Omental fat pad (tissue), 4 donors: ENCODE results near the gene TEC. TPM values are rescaled to one million over a fixed set of nuclear protein-coding genes. Genes with fewer than 3 reads are reported as not detected.

ENCODE experiments used
- ATAC-seq: fragments of 150-250 bp; one replicate; pipeline ENCODE4 v1.9.1; 2016; ENCODE audit warnings: mild to moderate bottlenecking, moderate library complexity; ENCODE audit not compliant: low FRiP score
- DNase-seq: peaks from one replicate; pipeline ENCODE4 v3.0.0-alpha.2; 2019; ENCODE audit warnings: low spot score
- total RNA-seq, 4 donors: library from RNA; depleted of rRNA; stranded (reverse); fragments of >200 nt; gene quantifications; one replicate each; pipeline ENCODE4 v1.1.0, GENCODE V29; 2016
- TF ChIP-seq, protein P1 (sequence below), 3 donors: fragments of 450-650 bp; IDR thresholded peaks; one replicate each; pipeline ENCODE4 v1.5.1; 2016 to 2017; ENCODE audit warnings: antibody characterized with exemption in 3 of 3, mild to moderate bottlenecking in 3 of 3, moderate library complexity in 2 of 3

Gene TEC
- total RNA-seq, 4 donors from 2014 or later = 2.6 to 4.8 (median 3.9) TPM

DNA sequence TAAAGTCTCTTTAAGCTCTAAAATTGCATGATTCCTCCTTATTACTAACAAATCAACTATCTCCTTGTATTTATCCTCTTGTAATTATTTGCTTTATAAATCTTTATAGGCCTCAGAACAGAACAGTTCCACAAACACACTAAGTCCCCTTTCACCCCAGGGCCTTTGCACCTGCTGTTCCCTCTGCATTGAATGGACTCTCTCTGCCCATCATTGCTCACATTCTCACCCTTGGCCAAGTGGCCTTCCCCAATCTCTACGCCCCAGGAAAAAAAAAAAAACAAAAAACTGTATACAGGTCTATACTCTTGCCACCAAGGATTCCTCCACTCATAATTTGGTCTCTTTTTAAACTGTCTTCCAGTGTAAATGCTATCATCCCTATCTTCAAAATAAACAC is 53.7 kb downstream of the TEC start:
- DNase-seq (no peak), ATAC-seq (no peak)
- TF ChIP-seq, protein P1, sequence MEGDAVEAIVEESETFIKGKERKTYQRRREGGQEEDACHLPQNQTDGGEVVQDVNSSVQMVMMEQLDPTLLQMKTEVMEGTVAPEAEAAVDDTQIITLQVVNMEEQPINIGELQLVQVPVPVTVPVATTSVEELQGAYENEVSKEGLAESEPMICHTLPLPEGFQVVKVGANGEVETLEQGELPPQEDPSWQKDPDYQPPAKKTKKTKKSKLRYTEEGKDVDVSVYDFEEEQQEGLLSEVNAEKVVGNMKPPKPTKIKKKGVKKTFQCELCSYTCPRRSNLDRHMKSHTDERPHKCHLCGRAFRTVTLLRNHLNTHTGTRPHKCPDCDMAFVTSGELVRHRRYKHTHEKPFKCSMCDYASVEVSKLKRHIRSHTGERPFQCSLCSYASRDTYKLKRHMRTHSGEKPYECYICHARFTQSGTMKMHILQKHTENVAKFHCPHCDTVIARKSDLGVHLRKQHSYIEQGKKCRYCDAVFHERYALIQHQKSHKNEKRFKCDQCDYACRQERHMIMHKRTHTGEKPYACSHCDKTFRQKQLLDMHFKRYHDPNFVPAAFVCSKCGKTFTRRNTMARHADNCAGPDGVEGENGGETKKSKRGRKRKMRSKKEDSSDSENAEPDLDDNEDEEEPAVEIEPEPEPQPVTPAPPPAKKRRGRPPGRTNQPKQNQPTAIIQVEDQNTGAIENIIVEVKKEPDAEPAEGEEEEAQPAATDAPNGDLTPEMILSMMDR (IDR thresholded peaks at IDR 0.05) = no peak

DNA sequence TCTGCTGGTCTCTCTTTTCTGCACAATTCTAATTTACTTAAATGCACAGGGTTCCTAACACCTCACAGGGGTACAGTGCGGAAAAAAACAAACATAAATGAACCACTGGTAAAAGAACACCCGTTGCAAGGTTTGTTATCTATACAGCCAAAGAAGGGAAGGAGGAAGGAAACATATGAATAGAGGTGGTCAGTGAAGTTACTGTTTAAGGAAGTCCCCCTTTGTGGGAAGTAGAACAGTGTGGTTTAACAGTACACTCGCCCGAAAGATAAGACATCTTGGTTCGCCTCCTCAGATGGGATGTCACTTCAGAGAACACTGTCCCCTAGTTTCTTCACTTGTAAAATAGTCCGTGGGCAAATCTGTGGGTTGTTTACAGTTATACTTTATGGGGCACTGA is 57.5 kb downstream of the TEC start:
- ATAC-seq (no peak), DNase-seq (no peak)
- TF ChIP-seq, protein P1 (IDR thresholded peaks at IDR 0.05) = no peak

DNA sequence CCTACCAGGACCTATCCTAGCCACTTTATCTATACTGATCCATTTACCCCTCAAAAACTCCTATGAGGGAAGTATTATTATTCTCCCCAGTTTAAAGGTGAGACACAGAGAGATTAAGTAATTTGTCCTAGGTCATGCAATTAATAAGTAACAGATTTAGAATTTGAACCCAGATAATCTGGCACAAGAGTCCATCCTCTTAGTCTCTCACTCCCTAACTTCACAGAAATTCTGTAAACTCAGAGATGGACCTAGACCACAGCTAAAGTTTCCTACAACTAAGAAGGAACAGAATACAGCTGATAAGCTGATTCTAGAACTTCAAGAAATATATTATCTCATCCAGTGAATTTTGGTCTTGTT is 58.7 kb downstream of the TEC start:
- DNase-seq = no peak
- TF ChIP-seq, protein P1 (IDR thresholded peaks at IDR 0.05) = no peak
- no peak for ATAC-seq

- no peak for DNase-seq
- TF ChIP-seq, protein P1 (IDR thresholded peaks at IDR 0.05) = no peak
- no peak for ATAC-seq
Measured at GRCh38 chr4:48205626-48206025, 64.0 kb downstream of the TEC start.

GRCh38 chr4:48205107-48205506 is 64.5 kb downstream of the TEC start:
- ATAC-seq (no peak), DNase-seq (no peak)
- TF ChIP-seq, protein P1 (IDR thresholded peaks at IDR 0.05) = no peak

GRCh38 chr4:48203819-48204218 is 65.8 kb downstream of the TEC start:
- TF ChIP-seq, protein P1 (IDR thresholded peaks at IDR 0.05) = no peak
- ATAC-seq = no peak
- no peak for DNase-seq

DNA sequence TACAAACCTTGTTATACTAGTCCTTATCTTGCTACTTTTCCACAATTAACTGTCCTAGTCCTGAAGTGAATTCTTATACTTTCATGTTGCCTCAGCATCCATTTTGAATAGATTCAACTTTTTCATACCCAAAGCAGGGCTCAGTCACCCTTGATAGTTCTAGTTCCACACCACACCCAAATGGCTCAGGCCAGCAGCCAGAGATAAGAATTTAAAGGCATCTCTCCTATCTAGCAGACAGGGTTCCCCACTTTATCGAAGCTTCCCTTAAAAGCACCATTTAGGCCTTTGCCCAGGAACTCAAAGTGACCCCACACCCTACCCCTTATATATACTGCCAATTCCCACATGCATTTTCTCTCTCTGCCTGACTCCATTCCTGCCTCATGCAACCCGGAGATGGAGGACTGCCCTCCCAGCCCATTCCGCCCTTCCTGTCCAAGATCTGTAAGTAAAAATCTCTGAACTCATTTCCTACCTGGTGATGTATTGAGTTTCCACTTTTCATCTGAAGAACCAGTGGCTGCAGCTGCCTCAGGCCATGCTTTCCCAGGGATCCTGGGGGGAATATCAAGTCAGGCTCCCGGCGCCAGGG is 71.9 kb downstream of the TEC start:
- DNase-seq = no peak
- no peak for ATAC-seq
- TF ChIP-seq, protein P1 (IDR thresholded peaks at IDR 0.05) = no peak
